ENCODE measurements around the gene CCNI. TPM values are rescaled to one million over a fixed set of nuclear protein-coding genes. Genes with fewer than 3 reads are reported as not detected.
A peak's percentile ranks its signal among the peaks of the same experiment; 100 is the strongest.

CCNI gene
- total RNA-seq, 1 donor from 2014 or later: 511 TPM

GRCh38 chr4:77025643-77026321 is 50.0 kb downstream of the CCNI start:
- no peaks in the 10 kb centered on the region for H3K9me3 ChIP-seq (ENCODE audit: low read depth)
- DNase-seq (ENCODE audit: low spot score): no peak
- H2AFZ ChIP-seq (replicated peaks): no peak overlapping the region
- H3F3A ChIP-seq (ENCODE audit: low read depth): peaks cover 19% of the 10 kb centered on the region
- no peak overlapping the region for H3K27ac ChIP-seq
- no peaks in the 10 kb centered on the region for H3K27me3 ChIP-seq
- no peaks in the 10 kb centered on the region for H3K79me2 ChIP-seq (ENCODE audit: low read depth)
- no peaks in the 10 kb centered on the region for H3K9me3 Mint-ChIP-seq
- H3K4me1 Mint-ChIP-seq: peaks cover 20% of the 10 kb centered on the region
- H3K4me3 ChIP-seq: no peak overlapping the region
- peaks cover 16% of the 10 kb centered on the region for H3K4me1 ChIP-seq
- H3K36me3 ChIP-seq: no peaks in the 10 kb centered on the region
- no peak overlapping the region for H3K27ac Mint-ChIP-seq
- H4K20me1 ChIP-seq (ENCODE audit: low read depth): no peaks in the 10 kb centered on the region
- TF ChIP-seq EZH2phosphoT487 (IDR thresholded peaks at IDR 0.05): no peak
- no peak for TF ChIP-seq CTCF (IDR thresholded peaks at IDR 0.05)
- TF ChIP-seq EZH2 (IDR thresholded peaks at IDR 0.05): no peak
- no peak overlapping the region for H3K4me3 Mint-ChIP-seq
- H3K27me3 Mint-ChIP-seq (ENCODE audit: insufficient read depth, low read depth): no peaks in the 10 kb centered on the region
- H3K4me2 ChIP-seq: no peak overlapping the region
- peaks cover 54% of the 10 kb centered on the region for H3K36me3 Mint-ChIP-seq
- no peak overlapping the region for H3K9ac ChIP-seq

- H3K9me3 ChIP-seq (ENCODE audit: low read depth): no peaks in the 10 kb centered on the region
- peak overlapping the region; percentile 6 for H3K27ac ChIP-seq
- Mint-ChIP-seq H3K27me3 (ENCODE audit: insufficient read depth, low read depth) (no peaks in the 10 kb centered on the region), H3K4me1 (peaks cover 20% of the 10 kb centered on the region), H3K9me3 (no peaks in the 10 kb centered on the region), H3K36me3 (peaks cover 63% of the 10 kb centered on the region), H3K4me3 (no peak overlapping the region), H3K27ac (peak overlapping the region; percentile 6)
- no peaks in the 10 kb centered on the region for H3K27me3 ChIP-seq
- no peak overlapping the region for H3K4me2 ChIP-seq
- no peak overlapping the region for H3K4me3 ChIP-seq
- TF ChIP-seq EZH2 (IDR thresholded peaks at IDR 0.05): no peak
- TF ChIP-seq EZH2phosphoT487 (IDR thresholded peaks at IDR 0.05): no peak
- TF ChIP-seq CTCF (IDR thresholded peaks at IDR 0.05): no peak
- peaks cover 19% of the 10 kb centered on the region for H3F3A ChIP-seq (ENCODE audit: low read depth)
- H3K36me3 ChIP-seq: no peaks in the 10 kb centered on the region
- H3K4me1 ChIP-seq: peaks cover 16% of the 10 kb centered on the region
- H3K9ac ChIP-seq: no peak overlapping the region
- H3K79me2 ChIP-seq (ENCODE audit: low read depth): no peaks in the 10 kb centered on the region
- DNase-seq (ENCODE audit: low spot score): no peak
- no peaks in the 10 kb centered on the region for H4K20me1 ChIP-seq (ENCODE audit: low read depth)
- H2AFZ ChIP-seq (replicated peaks): no peak overlapping the region
These were observed 51.9 kb downstream of the CCNI start for GRCh38 chr4:77023920-77024319.

GRCh38 chr4:77022560-77023179 is 53.1 kb downstream of the CCNI start:
- H3K36me3 ChIP-seq: peaks cover under 1% of the 10 kb centered on the region
- H3K27ac ChIP-seq: peak overlapping the region; percentile 74
- H3K27me3 ChIP-seq: no peaks in the 10 kb centered on the region
- no peaks in the 10 kb centered on the region for H3K79me2 ChIP-seq (ENCODE audit: low read depth)
- H3K27ac Mint-ChIP-seq: peak overlapping the region; percentile 74
- peaks cover 20% of the 10 kb centered on the region for H3K4me1 Mint-ChIP-seq
- no peak overlapping the region for H2AFZ ChIP-seq (replicated peaks)
- H4K20me1 ChIP-seq (ENCODE audit: low read depth): no peaks in the 10 kb centered on the region
- no peak overlapping the region for H3K4me3 Mint-ChIP-seq
- no peak overlapping the region for H3K4me3 ChIP-seq
- H3K9me3 Mint-ChIP-seq: no peaks in the 10 kb centered on the region
- no peaks in the 10 kb centered on the region for H3K9me3 ChIP-seq (ENCODE audit: low read depth)
- H3F3A ChIP-seq (ENCODE audit: low read depth): peaks cover 19% of the 10 kb centered on the region
- no peaks in the 10 kb centered on the region for H3K27me3 Mint-ChIP-seq (ENCODE audit: insufficient read depth, low read depth)
- peaks cover 16% of the 10 kb centered on the region for H3K4me1 ChIP-seq
- H3K36me3 Mint-ChIP-seq: peaks cover 59% of the 10 kb centered on the region
- no peak overlapping the region for H3K9ac ChIP-seq
- peak overlapping the region; percentile 28 for H3K4me2 ChIP-seq
- peak; percentile 80 for DNase-seq (ENCODE audit: low spot score)
- TF ChIP-seq CTCF (IDR thresholded peaks at IDR 0.05) (peak; percentile 16), EZH2phosphoT487 (IDR thresholded peaks at IDR 0.05) (no peak)

All from neural progenitor cell (in vitro differentiated cells).